ENCODE measurements around the gene ABTB2. TPM values are rescaled to one million over a fixed set of nuclear protein-coding genes. Genes with fewer than 3 reads are reported as not detected.
"Not testable (repeated sequence)": the region's sequence is repeated elsewhere in the genome, so short reads cannot be mapped to it uniquely, and the experiment has no call there.

The ABTB2 gene
- polyA plus RNA-seq, 1 donor from 2014 or later, result 0.68 TPM

DNA sequence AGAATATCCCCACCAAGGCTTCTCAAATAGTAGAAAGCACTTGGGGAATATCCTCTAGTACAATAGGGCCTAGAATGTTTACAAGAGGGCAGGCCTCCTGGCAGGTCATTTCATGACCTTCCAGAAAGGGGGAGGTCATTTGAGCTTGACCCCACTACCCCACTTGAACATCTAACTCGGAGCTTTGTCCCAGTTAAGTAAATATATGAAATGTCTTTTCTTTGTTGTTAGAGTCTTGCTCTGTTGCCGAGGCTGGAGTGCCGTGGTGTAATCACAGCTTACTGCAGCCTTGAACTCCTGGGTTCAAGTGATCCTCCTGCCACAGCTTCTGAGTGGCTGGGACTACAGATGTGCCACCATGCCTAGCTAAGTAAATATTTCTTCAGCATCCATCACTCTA, 108.4 kb downstream of the ABTB2 start:
- Histone ChIP-seq H3K4me2 (ENCODE audit: low read length) (no peak overlapping the region), H3K9ac (ENCODE audit: low read length) (no peak overlapping the region), H3K27ac (ENCODE audit: low read length) (no peak overlapping the region), H3K79me2 (replicated peaks; ENCODE audit: insufficient read depth, low read length) (no peaks in the 10 kb centered on the region), H2AFZ (ENCODE audit: low read depth, low read length) (no peak overlapping the region), H3K4me3 (ENCODE audit: low read length) (no peak overlapping the region), H3K36me3 (ENCODE audit: insufficient read depth, low read length) (no peaks in the 10 kb centered on the region), H4K20me1 (ENCODE audit: insufficient read depth) (no peaks in the 10 kb centered on the region), H3K9me2 (ENCODE audit: insufficient read depth, low read length) (no peaks in the 10 kb centered on the region), H3K9me3 (ENCODE audit: low read length) (no peaks in the 10 kb centered on the region), H3K27me3 (ENCODE audit: insufficient read depth, low read depth, low read length) (no peaks in the 10 kb centered on the region), H3F3A (ENCODE audit: insufficient read depth, low read length, poor library complexity, severe bottlenecking) (no peaks in the 10 kb centered on the region)
- TF ChIP-seq RAD21 (conservative IDR thresholded peaks at IDR 0.05), result no peak
- TF ChIP-seq TAF1 (IDR thresholded peaks at IDR 0.05; ENCODE audit: low read depth), result no peak
- TF ChIP-seq EZH2 (IDR thresholded peaks at IDR 0.05; ENCODE audit: borderline replicate concordance, insufficient read depth, low read length, poor library complexity, severe bottlenecking), result no peak
- TF ChIP-seq, protein P1, sequence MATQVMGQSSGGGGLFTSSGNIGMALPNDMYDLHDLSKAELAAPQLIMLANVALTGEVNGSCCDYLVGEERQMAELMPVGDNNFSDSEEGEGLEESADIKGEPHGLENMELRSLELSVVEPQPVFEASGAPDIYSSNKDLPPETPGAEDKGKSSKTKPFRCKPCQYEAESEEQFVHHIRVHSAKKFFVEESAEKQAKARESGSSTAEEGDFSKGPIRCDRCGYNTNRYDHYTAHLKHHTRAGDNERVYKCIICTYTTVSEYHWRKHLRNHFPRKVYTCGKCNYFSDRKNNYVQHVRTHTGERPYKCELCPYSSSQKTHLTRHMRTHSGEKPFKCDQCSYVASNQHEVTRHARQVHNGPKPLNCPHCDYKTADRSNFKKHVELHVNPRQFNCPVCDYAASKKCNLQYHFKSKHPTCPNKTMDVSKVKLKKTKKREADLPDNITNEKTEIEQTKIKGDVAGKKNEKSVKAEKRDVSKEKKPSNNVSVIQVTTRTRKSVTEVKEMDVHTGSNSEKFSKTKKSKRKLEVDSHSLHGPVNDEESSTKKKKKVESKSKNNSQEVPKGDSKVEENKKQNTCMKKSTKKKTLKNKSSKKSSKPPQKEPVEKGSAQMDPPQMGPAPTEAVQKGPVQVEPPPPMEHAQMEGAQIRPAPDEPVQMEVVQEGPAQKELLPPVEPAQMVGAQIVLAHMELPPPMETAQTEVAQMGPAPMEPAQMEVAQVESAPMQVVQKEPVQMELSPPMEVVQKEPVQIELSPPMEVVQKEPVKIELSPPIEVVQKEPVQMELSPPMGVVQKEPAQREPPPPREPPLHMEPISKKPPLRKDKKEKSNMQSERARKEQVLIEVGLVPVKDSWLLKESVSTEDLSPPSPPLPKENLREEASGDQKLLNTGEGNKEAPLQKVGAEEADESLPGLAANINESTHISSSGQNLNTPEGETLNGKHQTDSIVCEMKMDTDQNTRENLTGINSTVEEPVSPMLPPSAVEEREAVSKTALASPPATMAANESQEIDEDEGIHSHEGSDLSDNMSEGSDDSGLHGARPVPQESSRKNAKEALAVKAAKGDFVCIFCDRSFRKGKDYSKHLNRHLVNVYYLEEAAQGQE (IDR thresholded peaks at IDR 0.05; ENCODE audit: borderline replicate concordance), result no peak
- no peak for TF ChIP-seq POLR2AphosphoS5 (IDR thresholded peaks at IDR 0.05)
- TF ChIP-seq CTCF (IDR thresholded peaks at IDR 0.05; ENCODE audit: poor library complexity, severe bottlenecking), result no peak
- TF ChIP-seq SMC3 (conservative IDR thresholded peaks at IDR 0.05; ENCODE audit: poor library complexity), result no peak
- TF ChIP-seq MXI1 (conservative IDR thresholded peaks at IDR 0.05; ENCODE audit: poor library complexity, severe bottlenecking), result no peak
- TF ChIP-seq EP300 (conservative IDR thresholded peaks at IDR 0.05; ENCODE audit: poor library complexity, severe bottlenecking), result no peak

DNA sequence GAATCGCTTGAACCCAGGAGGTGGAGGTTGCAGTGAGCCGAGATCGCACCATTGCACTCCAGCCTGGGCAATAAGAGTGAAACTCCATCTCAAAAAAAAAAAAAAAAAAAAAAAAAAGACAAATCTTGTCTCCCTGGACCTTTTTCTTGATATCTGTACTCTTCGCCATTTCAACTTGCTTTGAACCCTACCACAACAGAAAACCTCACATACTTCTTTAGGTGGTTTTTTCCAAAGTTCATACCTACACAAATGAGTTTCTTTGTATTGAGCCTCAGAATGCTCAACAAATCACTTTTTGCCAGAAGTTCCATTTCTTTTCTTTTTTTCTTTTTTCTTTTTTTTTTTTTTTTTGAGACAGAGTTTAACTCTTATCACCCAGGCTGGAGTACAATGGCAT, 111.3 kb downstream of the ABTB2 start:
- H3K9ac ChIP-seq (ENCODE audit: low read length); H3K4me2 ChIP-seq (ENCODE audit: low read length); H3K79me2 ChIP-seq (replicated peaks; ENCODE audit: insufficient read depth, low read length); H3K4me3 ChIP-seq (ENCODE audit: low read length); H3K27ac ChIP-seq (ENCODE audit: low read length); H3K27me3 ChIP-seq (ENCODE audit: insufficient read depth, low read depth, low read length); H3K9me2 ChIP-seq (ENCODE audit: insufficient read depth, low read length); H4K20me1 ChIP-seq (ENCODE audit: insufficient read depth); H3K9me3 ChIP-seq (ENCODE audit: low read length); H2AFZ ChIP-seq (ENCODE audit: low read depth, low read length); H3F3A ChIP-seq (ENCODE audit: insufficient read depth, low read length, poor library complexity, severe bottlenecking); H3K36me3 ChIP-seq (ENCODE audit: insufficient read depth, low read length): not testable (repeated sequence)

DNA sequence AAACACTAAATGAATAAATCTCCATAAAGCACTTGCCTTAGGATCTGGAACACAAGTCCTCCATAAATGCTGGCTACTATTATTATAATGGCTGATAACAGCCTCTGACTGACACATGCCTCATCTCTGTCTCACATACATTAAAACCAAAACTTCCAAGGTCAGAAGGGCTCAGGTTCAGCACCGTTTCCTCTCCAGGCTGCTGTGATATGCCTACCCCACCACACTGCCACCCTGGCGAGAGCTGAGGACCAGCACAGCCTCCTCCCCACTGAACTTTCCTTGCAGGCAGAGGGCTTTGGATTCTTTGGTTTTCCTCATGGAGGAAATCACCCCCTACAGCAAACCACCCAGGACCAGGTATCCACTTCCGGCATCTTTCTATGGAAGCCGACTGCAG, 112.8 kb downstream of the ABTB2 start:
- Histone ChIP-seq H3K9ac (ENCODE audit: low read length) (no peak overlapping the region), H3K27me3 (ENCODE audit: insufficient read depth, low read depth, low read length) (no peaks in the 10 kb centered on the region), H2AFZ (ENCODE audit: low read depth, low read length) (no peak overlapping the region), H3K27ac (ENCODE audit: low read length) (no peak overlapping the region), H3K9me2 (ENCODE audit: insufficient read depth, low read length) (no peaks in the 10 kb centered on the region), H3K36me3 (ENCODE audit: insufficient read depth, low read length) (no peaks in the 10 kb centered on the region), H3K4me2 (ENCODE audit: low read length) (no peak overlapping the region), H3K79me2 (replicated peaks; ENCODE audit: insufficient read depth, low read length) (no peaks in the 10 kb centered on the region), H3K9me3 (ENCODE audit: low read length) (no peaks in the 10 kb centered on the region), H3K4me3 (ENCODE audit: low read length) (no peak overlapping the region), H3F3A (ENCODE audit: insufficient read depth, low read length, poor library complexity, severe bottlenecking) (no peaks in the 10 kb centered on the region), H4K20me1 (ENCODE audit: insufficient read depth) (no peaks in the 10 kb centered on the region)
- TF ChIP-seq MXI1 (conservative IDR thresholded peaks at IDR 0.05; ENCODE audit: poor library complexity, severe bottlenecking), result no peak
- TF ChIP-seq EZH2 (IDR thresholded peaks at IDR 0.05; ENCODE audit: borderline replicate concordance, insufficient read depth, low read length, poor library complexity, severe bottlenecking), result no peak
- no peak for TF ChIP-seq TAF1 (IDR thresholded peaks at IDR 0.05; ENCODE audit: low read depth)
- no peak for TF ChIP-seq SMC3 (conservative IDR thresholded peaks at IDR 0.05; ENCODE audit: poor library complexity)
- no peak for TF ChIP-seq EP300 (conservative IDR thresholded peaks at IDR 0.05; ENCODE audit: poor library complexity, severe bottlenecking)
- TF ChIP-seq POLR2AphosphoS5 (IDR thresholded peaks at IDR 0.05), result no peak
- TF ChIP-seq CTCF (IDR thresholded peaks at IDR 0.05; ENCODE audit: poor library complexity, severe bottlenecking), result no peak
- TF ChIP-seq, protein P1 (IDR thresholded peaks at IDR 0.05; ENCODE audit: borderline replicate concordance), result no peak
- TF ChIP-seq RAD21 (conservative IDR thresholded peaks at IDR 0.05), result no peak

Data from neural cell (in vitro differentiated cells).